H1 (cell line): Measurements from ENCODE around the gene RWDD1. TPM values are rescaled to one million over a fixed set of nuclear protein-coding genes. Genes with fewer than 3 reads are reported as not detected.

Source experiments
- TBP ChIP-seq: IDR thresholded peaks from 2 replicates; pipeline ENCODE4 v1.6.1; 2011; ENCODE audit warnings: low read depth, low read length, improper control_type of control experiment
- polyA plus RNA-seq, 7 experiments: library from polyadenylated mRNA; depleted of rRNA in 3 of 7; stranded (reverse) in 5 of 7; unstranded in 2 of 7; fragments of >200 nt in 5 of 7; fragments of 200-250 nt in 2 of 7; gene quantifications; 1 replicate in 5 of 7; 2 replicates in 1 of 7; 4 replicates in 1 of 7; pipeline versions ENCODE4 v1.2.1 to v1.2.3, GENCODE V29; 2011 to 2013; ENCODE audit warnings: missing spikeins in 2 of 7, mixed read lengths in 2 of 7
- total RNA-seq: library from RNA; stranded (reverse); fragmentation: NEBNext Ultra II Directional; extraction: Animal tissue kit (Norgen Biotek cat#: 25700); gene quantifications from 2 replicates; pipeline ENCODE4 v1.2.1, GENCODE V29; 2021

Gene RWDD1
- total and polyA plus RNA-seq, 2 of the 8 experiments (the other 6 are each of a cell fraction or from before 2014, with no cell fraction given): 19.5 to 35.2 TPM

DNA sequence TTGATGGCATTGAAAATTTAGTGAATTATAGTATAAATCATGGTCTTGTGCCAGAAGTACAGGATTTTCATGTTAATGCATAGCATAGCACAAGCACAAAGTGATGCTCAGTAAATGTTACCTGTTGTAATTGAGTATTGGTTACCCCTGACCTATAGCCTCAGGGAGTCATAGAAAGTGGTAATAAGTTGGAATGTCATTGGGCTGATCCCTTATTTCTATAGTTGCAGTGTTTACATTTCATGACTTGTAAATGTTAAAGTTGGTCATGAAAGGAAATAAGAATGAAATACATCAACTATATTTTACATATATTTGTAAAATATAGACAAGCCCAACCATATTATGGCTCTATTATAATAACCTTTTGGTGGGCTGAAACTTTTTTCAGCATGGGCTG is 7.0 kb downstream of the RWDD1 start (continued):
- TF ChIP-seq TBP: no peak
